T-helper 2 cell treated with Interferon-gamma antibody and Interleukin-4, amounts not matched to agents 5 μg/mL and 100 μg/mL, for 36 hours (primary cell): Measurements from ENCODE around the gene ARID5B.

Experiments used
- DNase-seq: peaks from one replicate; pipeline ENCODE4 v3.0.0; 2021; ENCODE audit warnings: low spot score
- H3K27ac Mint-ChIP-seq: one replicate; pipeline ENCODE4 v1.8.0; 2021; ENCODE audit warnings: mild to moderate bottlenecking, mixed read lengths
- H3K27me3 Mint-ChIP-seq: one replicate; pipeline ENCODE4 v1.8.0; 2021; ENCODE audit warnings: low read depth, mixed read lengths
- H3K36me3 Mint-ChIP-seq: one replicate; pipeline ENCODE4 v1.8.0; 2021; ENCODE audit warnings: low read depth, mixed read lengths
- H3K4me1 Mint-ChIP-seq: one replicate; pipeline ENCODE4 v1.8.0; 2021; ENCODE audit warnings: low read depth, mixed read lengths
- H3K4me3 Mint-ChIP-seq: one replicate; pipeline ENCODE4 v1.8.0; 2022; ENCODE audit warnings: mild to moderate bottlenecking, moderate library complexity, mixed read lengths
- H3K9me3 Mint-ChIP-seq: one replicate; pipeline ENCODE4 v1.8.0; 2021; ENCODE audit warnings: mixed read lengths

The ARID5B gene

GRCh38 chr10:62095181-62096122, 194.0 kb downstream of the ARID5B start:
- Mint-ChIP-seq H3K36me3 (peaks cover 67% of the 10 kb centered on the region), H3K27ac (no peak overlapping the region)
- DNase-seq = no peak

GRCh38 chr10:62096256-62096933, 194.9 kb downstream of the ARID5B start:
- peaks cover 15% of the 10 kb centered on the region for H3K4me1 Mint-ChIP-seq
- H3K4me3 Mint-ChIP-seq = no peak overlapping the region
- no peak for DNase-seq
- no peaks in the 10 kb centered on the region for H3K27me3 Mint-ChIP-seq
- no peak overlapping the region for H3K27ac Mint-ChIP-seq
- peaks cover 58% of the 10 kb centered on the region for H3K36me3 Mint-ChIP-seq
- no peaks in the 10 kb centered on the region for H3K9me3 Mint-ChIP-seq

More at GRCh38 chr10:62095181-62096122, 194.0 kb downstream of the ARID5B start:
- Mint-ChIP-seq H3K4me3 (no peak overlapping the region), H3K9me3 (no peaks in the 10 kb centered on the region), H3K4me1 (peaks cover 16% of the 10 kb centered on the region), H3K27me3 (no peaks in the 10 kb centered on the region)

- no peak overlapping the region for H3K4me3 Mint-ChIP-seq
- DNase-seq = no peak
Observed at GRCh38 chr10:62098278-62099121, 197.0 kb downstream of the ARID5B start.

GRCh38 chr10:62099299-62099698, 197.8 kb downstream of the ARID5B start:
- H3K27ac Mint-ChIP-seq = no peak overlapping the region

More at GRCh38 chr10:62098278-62099121, 197.0 kb downstream of the ARID5B start:
- Mint-ChIP-seq H3K27me3 (no peaks in the 10 kb centered on the region), H3K9me3 (no peaks in the 10 kb centered on the region), H3K27ac (no peak overlapping the region), H3K36me3 (peaks cover 39% of the 10 kb centered on the region), H3K4me1 (peaks cover 12% of the 10 kb centered on the region)

GRCh38 chr10:62103857-62104256, 202.4 kb downstream of the ARID5B start:
- H3K27ac Mint-ChIP-seq = no peak overlapping the region
- H3K9me3 Mint-ChIP-seq = no peaks in the 10 kb centered on the region
- H3K27me3 Mint-ChIP-seq = no peaks in the 10 kb centered on the region
- no peak for DNase-seq
- H3K4me1 Mint-ChIP-seq = peaks cover 23% of the 10 kb centered on the region
- no peak overlapping the region for H3K4me3 Mint-ChIP-seq
- H3K36me3 Mint-ChIP-seq = peaks cover 3% of the 10 kb centered on the region

More at GRCh38 chr10:62099299-62099698, 197.8 kb downstream of the ARID5B start:
- Mint-ChIP-seq H3K36me3 (peaks cover 32% of the 10 kb centered on the region), H3K9me3 (no peaks in the 10 kb centered on the region), H3K4me1 (peaks cover 7% of the 10 kb centered on the region), H3K27me3 (no peaks in the 10 kb centered on the region), H3K4me3 (no peak overlapping the region)
- DNase-seq = no peak

- peaks cover 2% of the 10 kb centered on the region for H3K36me3 Mint-ChIP-seq
- no peaks in the 10 kb centered on the region for H3K27me3 Mint-ChIP-seq
- H3K27ac Mint-ChIP-seq = no peak overlapping the region
- H3K4me3 Mint-ChIP-seq = peak overlapping the region; percentile 5
- H3K4me1 Mint-ChIP-seq = peaks cover 38% of the 10 kb centered on the region
- DNase-seq = no peak
- H3K9me3 Mint-ChIP-seq = no peaks in the 10 kb centered on the region
Observed at GRCh38 chr10:62106929-62107519, 205.5 kb downstream of the ARID5B start.

- no peak for DNase-seq
- Mint-ChIP-seq H3K27ac (peak overlapping the region; percentile 77), H3K4me3 (peak overlapping the region; percentile 58), H3K4me1 (peaks cover 48% of the 10 kb centered on the region), H3K9me3 (no peaks in the 10 kb centered on the region), H3K27me3 (no peaks in the 10 kb centered on the region), H3K36me3 (peaks cover 2% of the 10 kb centered on the region)
Observed at GRCh38 chr10:62108759-62109586, 207.5 kb downstream of the ARID5B start.

GRCh38 chr10:62109587-62110293, 208.2 kb downstream of the ARID5B start:
- DNase-seq = no peak
- no peaks in the 10 kb centered on the region for H3K9me3 Mint-ChIP-seq
- H3K27ac Mint-ChIP-seq = no peak overlapping the region
- H3K4me1 Mint-ChIP-seq = peaks cover 48% of the 10 kb centered on the region
- peak overlapping the region; percentile 19 for H3K4me3 Mint-ChIP-seq
- no peaks in the 10 kb centered on the region for H3K27me3 Mint-ChIP-seq
- H3K36me3 Mint-ChIP-seq = peaks cover 2% of the 10 kb centered on the region

GRCh38 chr10:62112300-62112699, 210.8 kb downstream of the ARID5B start:
- Mint-ChIP-seq H3K4me3 (no peak overlapping the region), H3K9me3 (no peaks in the 10 kb centered on the region), H3K4me1 (peaks cover 33% of the 10 kb centered on the region), H3K27me3 (no peaks in the 10 kb centered on the region), H3K27ac (no peak overlapping the region), H3K36me3 (peaks cover 3% of the 10 kb centered on the region)
- no peak for DNase-seq

- peaks cover 3% of the 10 kb centered on the region for H3K36me3 Mint-ChIP-seq
- peaks cover 35% of the 10 kb centered on the region for H3K4me1 Mint-ChIP-seq
- no peaks in the 10 kb centered on the region for H3K27me3 Mint-ChIP-seq
- no peak overlapping the region for H3K27ac Mint-ChIP-seq
- H3K4me3 Mint-ChIP-seq = no peak overlapping the region
- no peaks in the 10 kb centered on the region for H3K9me3 Mint-ChIP-seq
- no peak for DNase-seq
Observed at GRCh38 chr10:62112963-62113362, 211.5 kb downstream of the ARID5B start.

GRCh38 chr10:62113680-62114079, 212.2 kb downstream of the ARID5B start:
- Mint-ChIP-seq H3K4me1 (peaks cover 36% of the 10 kb centered on the region), H3K4me3 (no peak overlapping the region), H3K27ac (no peak overlapping the region), H3K27me3 (no peaks in the 10 kb centered on the region), H3K9me3 (no peaks in the 10 kb centered on the region), H3K36me3 (peaks cover 6% of the 10 kb centered on the region)
- no peak for DNase-seq

- H3K36me3 Mint-ChIP-seq = peaks cover 14% of the 10 kb centered on the region
- H3K4me3 Mint-ChIP-seq = no peak overlapping the region
- peaks cover 27% of the 10 kb centered on the region for H3K4me1 Mint-ChIP-seq
- no peak for DNase-seq
- H3K27ac Mint-ChIP-seq = no peak overlapping the region
- H3K9me3 Mint-ChIP-seq = peaks cover 7% of the 10 kb centered on the region
- no peaks in the 10 kb centered on the region for H3K27me3 Mint-ChIP-seq
Observed at GRCh38 chr10:62115321-62115720, 213.8 kb downstream of the ARID5B start.
